Epithelial cell of prostate (primary cell): ENCODE results near the gene KCNJ5.
A peak's percentile ranks its signal among the peaks of the same experiment; 100 is the strongest.

Experiments
- DNase-seq: peaks from one replicate; pipeline ENCODE4 v3.0.0-alpha.2; 2011; ENCODE audit warnings: low read depth, low spot score
- H3K27ac ChIP-seq: fragments of 450-650 bp; 2 replicates; pipeline ENCODE4 v1.5.1; 2017; ENCODE audit warnings: mild to moderate bottlenecking

KCNJ5 gene

DNA sequence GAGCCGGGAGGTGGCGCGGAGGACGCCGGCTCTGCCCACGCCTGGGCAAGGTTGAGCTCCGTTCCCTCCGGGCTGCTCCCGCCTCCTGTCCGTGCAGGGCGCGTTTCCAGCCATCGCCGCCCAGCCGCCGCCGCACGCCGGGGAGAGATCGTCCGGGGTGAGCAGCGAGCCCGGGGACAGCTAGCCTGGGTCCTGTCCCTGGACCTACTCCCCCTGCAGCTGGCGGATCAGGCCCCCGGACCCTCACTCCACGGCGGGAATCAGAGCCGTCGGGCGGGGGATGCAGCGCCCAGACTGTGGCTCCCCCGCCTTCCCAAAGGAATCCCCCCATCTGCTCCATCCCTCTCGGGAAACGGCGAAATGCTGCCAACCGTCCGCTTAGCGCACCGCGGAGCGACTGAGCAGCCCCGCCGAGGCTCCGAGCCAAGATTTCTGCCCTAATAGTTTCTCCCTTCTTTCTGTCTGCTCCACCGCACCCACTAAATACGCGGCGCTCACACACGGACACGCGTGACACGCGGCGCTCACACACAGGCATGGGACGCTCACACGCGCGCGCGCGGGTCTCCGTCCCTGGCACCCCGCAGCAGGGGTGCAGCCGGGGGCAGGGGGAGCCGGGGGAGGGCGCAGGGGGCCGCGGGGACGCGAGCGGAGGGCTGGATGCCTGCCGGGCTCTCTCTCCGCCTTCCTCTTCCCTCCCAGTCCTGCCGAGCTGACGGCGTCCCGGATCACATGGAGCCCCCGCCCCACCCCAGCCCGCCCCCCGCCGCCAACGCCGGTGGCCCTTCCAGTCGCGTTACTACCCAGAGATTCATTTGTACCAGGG, at the start of gene KCNJ5:
Gene KCNJ5 (plus strand): TSS at position 814 of the 826 bp plus-strand sequence. CDS start 19,918 bp downstream, outside the sequence.
- DNase-seq = no peak
- peak within 1 kb of the TSS; percentile 56 for H3K27ac ChIP-seq

DNA sequence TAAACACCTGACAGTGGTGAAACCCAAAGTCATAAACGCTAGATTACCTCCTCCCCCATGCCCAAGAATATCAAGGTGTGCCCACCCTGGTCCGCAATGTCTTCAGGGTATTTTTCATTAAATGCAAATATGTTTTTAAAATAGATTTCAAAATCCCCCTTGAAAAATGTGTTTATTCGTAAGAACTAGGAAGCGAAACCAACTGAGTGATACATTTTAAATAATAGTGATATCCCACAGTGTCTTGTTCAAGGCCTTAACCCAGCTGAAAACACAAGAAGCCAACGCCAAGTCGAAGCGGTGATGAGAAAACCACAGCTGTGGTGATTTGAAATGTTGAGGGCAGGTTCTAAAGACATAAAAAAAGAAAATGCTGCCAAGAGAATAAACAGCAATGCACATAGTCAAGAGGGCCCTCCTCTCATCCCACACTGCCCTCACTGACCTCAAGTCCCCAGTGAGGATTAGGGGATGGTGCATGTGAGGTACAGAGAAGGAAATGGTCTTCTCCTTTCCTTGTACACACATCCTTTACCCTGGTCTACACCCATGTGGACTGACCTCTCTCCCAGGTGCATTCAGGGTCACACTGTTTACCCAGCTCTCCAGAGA, 49.6 kb upstream of the KCNJ5 start:
- DNase-seq = no peak
- H3K27ac ChIP-seq = no peak overlapping the region

DNA sequence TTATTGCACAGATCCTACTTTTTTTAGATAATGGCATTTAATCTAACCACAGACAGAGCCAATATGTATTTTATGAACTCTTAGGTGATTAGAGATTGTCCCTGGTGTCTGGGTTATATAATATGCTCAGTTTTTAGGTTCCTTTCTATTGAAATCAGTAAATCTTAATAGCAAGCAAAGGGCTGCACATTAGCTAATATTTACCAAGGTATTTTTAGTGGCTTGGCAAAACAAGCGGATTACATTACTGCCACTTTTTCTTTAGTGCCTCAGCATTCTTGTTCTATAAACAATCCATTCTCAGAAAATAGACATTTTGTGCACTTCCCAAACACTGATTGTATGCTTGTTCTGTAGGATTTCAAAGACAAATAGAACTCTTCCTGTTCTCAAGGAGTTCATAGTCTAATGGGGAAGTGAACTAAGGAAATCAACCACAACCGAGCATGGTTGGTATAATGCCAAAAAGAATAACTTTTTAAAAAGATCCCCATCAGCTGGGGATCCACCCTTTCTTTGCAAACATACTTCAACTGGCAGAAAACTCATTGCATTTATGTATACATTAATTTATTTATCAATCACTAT, 47.9 kb upstream of the KCNJ5 start:
- DNase-seq = no peak
- no peak overlapping the region for H3K27ac ChIP-seq

DNA sequence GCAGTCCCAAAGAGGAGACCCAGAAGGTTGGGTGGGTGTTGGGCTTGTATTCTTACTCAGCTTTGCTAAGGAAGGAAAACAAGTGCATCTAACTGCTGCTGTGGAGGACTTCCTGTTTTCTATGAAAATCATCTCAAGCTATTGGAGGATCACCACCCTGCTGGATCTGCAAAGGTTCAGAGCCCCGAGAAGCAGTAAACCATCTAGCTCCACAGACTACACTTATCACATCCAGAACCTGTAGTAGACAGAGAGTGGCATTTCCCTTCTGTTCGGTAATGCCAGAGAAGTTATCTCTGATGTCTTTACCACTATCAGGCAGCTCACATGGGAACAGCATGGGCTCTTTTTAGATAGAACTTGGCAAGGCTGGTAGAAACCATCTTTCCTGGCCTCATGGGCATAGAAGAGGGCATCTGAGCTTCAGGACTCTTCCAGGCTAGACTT, 45.8 kb upstream of the KCNJ5 start:
- H3K27ac ChIP-seq = no peak overlapping the region
- DNase-seq = no peak

DNA sequence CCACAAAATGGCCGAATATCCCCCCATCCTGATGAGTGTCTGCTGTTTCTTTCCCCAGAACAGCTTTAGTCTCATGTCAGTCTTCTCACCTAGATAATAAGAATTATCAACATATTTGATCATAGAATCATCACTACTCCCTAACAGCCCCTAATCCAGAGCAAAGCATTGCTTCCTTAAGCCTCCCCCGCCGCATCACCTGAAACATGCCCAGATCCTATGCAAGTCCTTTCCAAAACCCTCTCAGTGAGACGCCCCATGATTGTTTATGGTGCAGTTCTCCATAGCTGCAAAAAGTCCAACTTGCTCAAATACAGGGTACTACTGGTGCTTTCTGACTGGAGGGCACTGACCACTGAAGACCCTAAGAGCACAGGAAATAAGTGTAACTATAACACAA, 44.2 kb upstream of the KCNJ5 start:
- DNase-seq = no peak
- no peak overlapping the region for H3K27ac ChIP-seq

DNA sequence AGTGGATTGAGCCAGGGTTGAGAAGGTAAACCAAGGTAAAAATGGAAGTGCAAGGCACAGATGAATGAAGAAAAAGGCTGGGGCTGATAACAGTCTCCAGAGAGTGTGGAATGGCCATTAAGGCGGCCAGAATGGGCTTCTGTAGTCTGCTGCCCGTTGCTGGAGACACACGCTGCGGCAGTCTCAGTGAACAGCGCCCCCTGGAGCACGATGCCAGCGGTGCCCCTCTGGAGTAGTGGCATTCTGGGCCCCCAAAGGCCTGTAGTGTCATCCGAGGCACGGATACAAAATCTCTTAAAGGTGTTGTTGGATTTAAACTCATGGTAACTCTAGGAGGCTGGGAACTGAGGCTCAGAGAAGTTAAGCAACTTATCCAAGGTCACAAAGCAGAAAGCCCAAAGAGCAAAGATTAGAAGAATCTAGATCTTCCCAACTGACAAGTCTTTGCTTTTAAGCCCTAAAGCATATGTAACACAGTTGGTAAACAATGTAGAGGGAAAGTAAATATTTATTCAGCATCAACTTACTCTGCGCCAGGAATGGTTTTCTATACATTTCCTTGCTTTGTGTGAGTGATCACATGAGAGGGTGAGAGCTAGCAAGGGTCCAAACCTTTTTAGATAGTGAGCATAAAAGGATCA, 42.2 kb upstream of the KCNJ5 start:
- H3K27ac ChIP-seq = no peak overlapping the region
- no peak for DNase-seq

DNA sequence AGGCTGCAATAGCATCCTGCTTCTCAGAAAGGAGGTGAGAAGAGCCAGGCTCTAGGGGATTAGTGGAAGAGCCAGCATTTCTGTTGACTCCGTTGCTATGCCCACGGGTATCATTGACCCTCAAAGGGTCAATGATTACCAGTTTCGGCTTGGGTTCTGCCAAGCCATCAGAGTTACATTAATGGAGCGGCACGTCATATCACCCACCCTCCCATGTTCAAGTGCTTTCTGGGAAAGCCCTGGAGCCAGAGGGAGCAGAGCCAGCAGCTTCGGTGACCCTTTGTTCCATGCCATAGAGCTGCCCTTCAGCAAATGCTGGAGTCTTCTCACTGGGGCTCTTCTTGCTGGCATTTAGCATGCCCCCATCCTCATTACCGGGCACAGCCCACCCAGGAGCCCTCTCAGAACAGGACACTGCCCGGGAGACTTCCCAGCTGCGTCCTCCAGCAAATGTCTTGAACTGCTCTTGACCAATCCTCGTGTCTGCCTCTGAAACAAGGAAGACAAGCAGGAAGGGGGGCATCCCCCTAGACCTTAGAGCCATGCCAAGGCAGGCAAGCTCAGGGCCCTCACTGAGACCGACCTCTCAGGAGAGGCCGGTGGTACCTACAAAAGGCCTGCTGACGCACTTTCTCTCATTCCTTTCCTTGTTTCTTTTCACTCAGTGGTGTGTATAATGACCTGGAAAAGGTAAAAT, 38.7 kb upstream of the KCNJ5 start:
- DNase-seq = no peak
- H3K27ac ChIP-seq = no peak overlapping the region

DNA sequence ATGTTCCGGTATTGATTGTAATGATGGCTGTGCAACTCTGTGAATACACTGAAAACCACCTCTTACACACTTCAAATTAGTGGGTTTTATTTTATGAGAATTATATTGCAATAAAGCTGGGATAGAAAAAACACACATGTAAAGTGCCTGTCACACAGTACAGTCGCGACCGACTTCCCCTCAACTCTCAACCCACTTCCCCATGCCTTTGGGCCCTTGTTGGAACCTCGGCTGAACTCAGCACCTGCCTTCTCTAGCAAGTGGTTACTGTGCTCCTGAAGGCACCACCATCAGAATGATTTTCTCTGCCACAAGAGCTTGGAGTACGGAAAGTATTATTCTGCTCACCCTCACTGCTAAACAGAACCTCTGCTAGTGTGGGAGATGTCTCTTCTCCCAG, 37.6 kb upstream of the KCNJ5 start:
- no peak overlapping the region for H3K27ac ChIP-seq
- no peak for DNase-seq

DNA sequence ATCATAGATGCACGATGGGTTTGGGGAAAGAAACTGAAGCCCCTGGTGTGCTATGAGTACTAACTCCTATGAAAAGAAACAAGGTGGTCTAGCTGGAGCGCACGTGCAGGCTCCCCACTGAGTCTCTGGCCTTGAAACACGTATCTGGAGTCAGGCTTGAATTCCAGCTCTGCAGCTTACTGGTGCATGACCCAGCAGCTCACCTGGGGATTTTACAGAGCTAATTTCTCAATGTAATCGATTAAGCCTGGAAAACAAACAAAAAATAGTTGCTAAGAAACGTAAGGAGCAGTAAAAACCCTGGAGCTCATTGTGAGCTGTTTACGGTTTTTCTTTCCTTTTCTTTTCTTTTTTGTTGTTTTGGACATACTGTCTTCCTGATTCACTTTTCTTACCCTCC, 36.3 kb upstream of the KCNJ5 start:
- DNase-seq = no peak
- no peak overlapping the region for H3K27ac ChIP-seq

DNA sequence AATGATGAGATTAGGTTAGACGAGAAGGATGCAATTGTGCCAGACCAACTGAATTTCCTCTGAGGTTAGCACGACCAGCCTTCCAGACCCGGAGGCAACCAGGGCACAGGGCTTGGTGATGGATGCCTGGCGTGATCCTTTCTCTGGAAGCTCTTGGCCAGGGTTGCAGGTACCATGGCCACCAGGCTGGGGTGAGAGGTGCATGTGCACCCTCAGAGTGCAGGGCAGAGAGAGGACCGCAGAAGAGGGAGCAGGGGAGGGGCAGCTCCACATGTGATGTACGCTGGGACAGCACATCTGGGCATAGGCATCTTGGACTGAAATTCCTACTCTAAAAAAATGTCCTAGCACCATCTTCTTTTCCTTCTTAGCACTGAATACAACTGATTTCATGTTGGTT, 34.9 kb upstream of the KCNJ5 start:
- H3K27ac ChIP-seq = no peak overlapping the region
- no peak for DNase-seq

DNA sequence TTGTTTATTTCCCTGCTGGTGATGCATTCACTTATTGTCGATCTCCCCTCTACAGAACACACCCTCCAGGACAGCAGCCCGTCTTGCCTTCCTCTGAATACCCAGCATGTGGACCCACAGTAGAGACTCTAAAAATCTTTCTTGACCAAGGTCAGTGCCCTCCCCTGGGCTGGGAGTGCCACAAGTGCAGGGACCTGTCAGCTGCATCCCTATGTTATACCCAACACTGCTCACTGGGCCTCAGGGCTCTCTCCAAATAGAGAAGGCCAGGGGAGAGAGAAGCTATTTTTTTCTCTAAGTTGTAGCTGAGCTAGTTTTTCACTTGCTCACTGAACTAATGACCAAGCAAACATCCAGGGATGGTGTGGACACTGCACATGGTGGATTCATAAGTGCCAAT, 33.8 kb upstream of the KCNJ5 start:
- H3K27ac ChIP-seq = no peak overlapping the region
- DNase-seq = no peak

DNA sequence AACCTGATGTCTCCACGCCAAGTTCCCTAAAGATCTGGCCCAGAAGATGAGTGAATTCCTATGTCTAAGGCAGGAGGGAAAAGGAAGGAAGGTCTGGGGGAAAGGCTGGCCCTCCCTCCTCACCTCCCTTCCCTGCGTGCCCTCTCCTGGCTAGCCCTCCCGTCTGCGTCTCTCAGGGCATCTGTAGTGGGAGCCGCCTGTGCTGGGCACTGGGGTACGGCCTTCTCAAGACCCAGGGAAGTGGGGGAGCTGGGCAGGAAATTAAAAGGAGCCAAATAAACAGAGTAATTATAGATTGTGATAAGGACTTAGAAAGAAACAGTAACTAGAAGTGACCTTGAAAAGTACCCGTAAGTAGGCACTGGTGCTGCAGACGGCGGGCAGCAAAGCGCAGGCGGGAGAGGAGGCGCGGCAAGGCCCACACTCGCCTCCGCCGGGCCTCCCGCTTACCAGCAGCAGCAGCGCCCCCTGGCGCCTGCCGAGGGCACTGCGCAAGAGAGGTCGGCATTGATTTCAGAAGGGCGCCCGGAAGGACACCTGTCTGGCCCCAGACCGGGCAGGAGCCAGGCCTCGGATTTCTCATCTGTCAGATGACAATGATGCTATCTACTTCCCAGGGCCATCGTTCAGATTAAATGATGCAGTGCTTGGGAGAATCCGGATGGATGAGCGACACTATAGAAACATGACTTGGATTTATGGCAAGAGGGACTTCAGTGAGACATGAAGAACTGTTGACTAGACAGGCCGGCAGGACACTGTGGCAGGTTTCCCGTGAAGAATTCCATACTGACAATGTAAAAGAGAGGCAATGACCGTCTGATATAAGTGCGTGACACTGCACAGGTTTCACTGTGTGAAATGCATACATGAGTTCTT, 31.4 kb upstream of the KCNJ5 start:
- H3K27ac ChIP-seq = no peak overlapping the region
- DNase-seq = no peak

DNA sequence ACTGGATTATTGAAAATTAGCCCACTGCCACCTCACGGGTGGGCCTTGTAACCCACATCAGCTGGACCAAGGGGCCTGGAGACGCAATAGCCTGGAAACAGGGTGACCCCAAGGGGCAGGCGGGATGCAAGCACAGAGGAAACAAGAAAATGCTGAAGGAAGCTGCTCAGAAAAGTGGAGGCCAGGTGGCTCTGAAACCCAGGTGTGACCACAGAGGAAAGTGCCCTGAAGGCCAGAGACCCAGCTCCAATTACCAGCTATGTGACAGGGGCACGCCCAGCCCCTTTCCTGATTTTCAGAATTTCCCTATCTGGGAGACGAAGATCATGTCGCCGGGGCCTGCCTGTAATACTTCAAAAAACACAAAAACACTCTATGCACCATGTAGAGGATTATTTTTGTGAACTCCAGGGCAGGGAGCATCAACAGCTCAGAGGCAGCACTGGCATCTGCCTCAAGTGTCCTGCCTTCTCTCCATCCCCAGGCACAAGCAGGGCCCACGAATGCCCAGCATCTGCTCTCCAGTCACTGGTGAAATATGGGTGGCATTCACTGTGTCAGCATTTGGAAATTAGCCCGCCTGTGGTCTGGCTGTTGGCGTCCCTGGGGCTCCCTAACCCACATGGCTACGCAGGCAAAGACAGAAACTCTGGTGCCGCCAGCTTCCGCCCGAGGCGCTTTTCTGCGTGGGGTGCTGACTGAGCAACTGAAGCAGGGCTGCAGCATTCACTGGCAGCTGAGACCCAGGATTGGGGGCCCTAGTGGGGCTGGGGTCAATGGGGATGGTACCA, 30.4 kb upstream of the KCNJ5 start:
- DNase-seq = no peak
- H3K27ac ChIP-seq = no peak overlapping the region

DNA sequence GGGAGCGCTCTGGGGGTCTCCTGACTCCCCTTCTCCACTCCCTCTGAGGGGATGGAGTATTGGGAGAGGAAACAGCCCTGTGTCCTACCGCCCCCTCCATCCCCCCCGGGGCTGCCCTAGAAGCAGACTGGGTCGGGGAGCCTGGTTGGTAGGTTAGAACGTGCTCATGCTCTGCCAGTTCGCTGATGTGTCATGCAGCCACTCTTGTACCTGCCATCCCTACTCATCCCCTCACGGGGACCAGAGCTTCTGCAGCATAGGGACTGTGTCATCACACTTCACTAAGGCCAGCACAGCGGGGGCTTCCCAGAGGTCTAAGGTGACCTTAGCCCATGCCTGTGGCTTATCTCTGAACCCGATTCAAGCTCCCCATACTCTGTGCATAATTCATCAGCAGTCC, 28.8 kb upstream of the KCNJ5 start:
- no peak for DNase-seq
- H3K27ac ChIP-seq = no peak overlapping the region

DNA sequence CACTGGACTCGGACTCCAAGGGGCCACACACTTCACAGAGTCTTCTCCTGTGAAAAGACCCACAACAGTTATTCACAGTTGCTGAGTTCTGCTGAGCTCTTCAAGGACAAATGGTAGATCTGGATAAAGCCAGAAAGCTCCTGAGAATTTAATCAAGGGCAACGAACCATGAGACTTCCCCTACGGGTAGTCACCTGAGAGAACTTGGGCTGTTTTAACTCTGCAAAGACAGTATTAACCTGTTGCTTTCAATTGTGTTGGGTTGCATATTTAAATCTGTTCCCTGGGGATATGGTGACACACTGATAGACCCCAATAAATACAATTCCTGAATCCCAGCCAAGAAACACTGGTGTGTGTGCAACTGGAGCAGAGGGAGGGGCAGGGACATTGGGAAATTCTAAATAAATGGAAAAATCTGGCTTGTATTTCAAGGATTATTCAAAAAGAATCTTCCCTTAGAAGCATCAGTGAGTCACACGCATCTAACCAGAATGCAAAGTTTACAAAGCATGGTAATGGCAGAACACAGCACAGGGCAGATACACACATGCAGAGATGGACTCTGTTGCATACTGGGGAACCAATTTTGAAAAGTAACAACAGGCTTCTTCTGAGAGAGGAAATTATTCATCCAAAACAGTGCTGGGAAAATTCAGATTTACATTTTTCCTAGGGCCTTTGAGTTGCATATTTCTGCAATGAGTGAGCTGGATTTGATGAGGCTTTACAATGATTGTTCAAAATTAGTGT, 28.1 kb upstream of the KCNJ5 start:
- no peak for DNase-seq

DNA sequence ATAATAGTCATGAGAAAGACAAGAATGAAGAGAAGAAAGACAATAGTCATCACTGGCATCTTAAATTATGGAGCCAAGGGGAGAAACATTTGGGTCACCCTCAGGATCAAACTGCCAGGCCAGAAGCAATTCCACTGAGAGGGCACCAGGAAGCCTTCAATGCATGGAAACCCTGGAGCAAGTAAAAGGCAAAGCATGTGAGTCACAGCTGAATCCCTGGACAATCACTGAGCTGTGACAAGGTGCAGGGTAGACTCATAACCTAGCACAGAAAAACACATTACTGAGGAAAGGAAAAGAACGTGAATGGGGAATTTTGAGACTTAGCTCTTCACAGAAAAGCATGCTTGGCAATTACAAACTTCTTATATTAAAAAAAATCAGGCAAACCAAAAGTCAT, 25.7 kb upstream of the KCNJ5 start:
- H3K27ac ChIP-seq = no peak overlapping the region
- no peak for DNase-seq

More for the DNA sequence above, 28.1 kb upstream of the KCNJ5 start:
- no peak overlapping the region for H3K27ac ChIP-seq

DNA sequence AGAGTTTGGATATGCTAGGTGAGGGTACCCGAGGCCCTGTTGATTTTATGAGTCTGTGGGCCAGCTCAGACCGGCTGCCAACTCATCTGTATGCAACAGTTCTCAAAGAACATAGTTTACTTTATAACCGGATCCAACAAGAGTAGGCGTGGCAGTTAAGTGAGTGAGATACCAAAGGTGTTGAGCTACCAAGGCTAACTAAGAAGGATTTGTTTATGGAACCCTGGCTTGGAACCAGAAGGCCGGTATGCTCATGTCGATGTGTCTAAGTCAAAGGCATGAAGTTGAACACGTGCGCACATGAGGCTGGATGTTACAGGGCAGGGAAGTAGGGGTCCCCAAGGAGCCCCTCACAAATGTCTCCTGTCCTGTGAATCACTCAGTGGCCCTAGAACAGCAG, 23.9 kb upstream of the KCNJ5 start, which contains the start of gene KCNJ1:
Gene KCNJ1 (minus strand): TSS at position 20 of the 400 bp plus-strand sequence. CDS start 27,053 bp downstream, outside the sequence.
- DNase-seq = peak; percentile 24
- peak within 1 kb of the TSS; percentile 27 for H3K27ac ChIP-seq
